ENCODE measurements around the gene C6orf47.

The C6orf47 gene

DNA sequence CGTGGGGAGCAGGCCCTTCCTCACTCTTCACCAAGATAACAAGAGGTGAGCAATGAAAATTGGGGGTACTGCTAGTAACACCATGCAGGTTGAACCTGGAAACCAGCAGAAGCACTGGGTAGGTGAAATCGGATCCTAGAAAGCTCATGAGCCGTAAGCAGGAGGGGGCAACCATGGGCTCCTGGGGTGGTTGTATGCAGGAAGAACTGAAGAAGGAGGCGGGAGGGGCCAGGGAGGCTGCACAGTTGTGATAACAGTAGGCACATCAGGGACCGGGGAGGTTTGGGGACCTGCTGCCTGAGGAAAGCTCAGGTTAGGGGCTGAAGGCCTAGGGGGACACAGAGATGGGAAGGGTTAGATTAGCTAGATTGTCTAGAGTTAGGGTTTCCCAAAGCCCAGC, 25.9 kb upstream of the C6orf47 start:
- H4K8ac ChIP-seq (ENCODE audit: low read depth, low read length): no peak overlapping the region
- no peaks in the 10 kb centered on the region for H3K27me3 ChIP-seq (ENCODE audit: insufficient read depth, low read length)
- H3K14ac ChIP-seq (ENCODE audit: low read length): no peak overlapping the region
- no peak overlapping the region for H3K27ac ChIP-seq (ENCODE audit: low read depth, low read length)
- peaks cover 13% of the 10 kb centered on the region for H3K79me1 ChIP-seq (ENCODE audit: low read length)
- no peak overlapping the region for H4K91ac ChIP-seq (ENCODE audit: low read depth, low read length)
- H3K9me3 ChIP-seq (ENCODE audit: insufficient read depth, low read depth, low read length): no peaks in the 10 kb centered on the region
- H3K4me2 ChIP-seq (ENCODE audit: low read length): no peak overlapping the region
- no peak overlapping the region for H3K4ac ChIP-seq (ENCODE audit: low read depth, low read length)
- H3K4me1 ChIP-seq (ENCODE audit: control insufficient read depth in 1 of 2, insufficient read depth in 2 of 2, low read length in 2 of 2): peaks cover 11 to 19% of the 10 kb centered on the region in 2 experiments
- no peak overlapping the region for H2BK120ac ChIP-seq (ENCODE audit: insufficient read depth, low read length, poor library complexity)
- H2AK5ac ChIP-seq (ENCODE audit: low read length): no peak overlapping the region
- no CpG with 5 or more reads among the region's 5 CpGs for WGBS (ENCODE audit: extremely low coverage, insufficient coverage, insufficient read length)
- H4K12ac ChIP-seq (ENCODE audit: low read depth, low read length): no peak overlapping the region
- DNase-seq: no peak
- H3K23ac ChIP-seq (ENCODE audit: low read length): no peak overlapping the region
- peaks cover 46% of the 10 kb centered on the region in 2 experiments for H3K36me3 ChIP-seq (ENCODE audit: control insufficient read depth in 1 of 2, insufficient read depth in 2 of 2, low read length in 2 of 2)
- H3K4me3 ChIP-seq (ENCODE audit: low read depth, low read length): no peak overlapping the region
- H3K18ac ChIP-seq (ENCODE audit: low read length): no peak overlapping the region
- no peak overlapping the region for H2BK5ac ChIP-seq (ENCODE audit: low read depth, low read length, poor library complexity)
- no peak overlapping the region for H3K9ac ChIP-seq (ENCODE audit: low read length)
- no peak overlapping the region for H2BK12ac ChIP-seq (ENCODE audit: low read length)
- H3K79me2 ChIP-seq (ENCODE audit: control insufficient read depth, insufficient read depth, low read length, poor library complexity): no peaks in the 10 kb centered on the region
- H2AFZ ChIP-seq (ENCODE audit: insufficient read depth, low read length, poor library complexity): no peak overlapping the region

DNA sequence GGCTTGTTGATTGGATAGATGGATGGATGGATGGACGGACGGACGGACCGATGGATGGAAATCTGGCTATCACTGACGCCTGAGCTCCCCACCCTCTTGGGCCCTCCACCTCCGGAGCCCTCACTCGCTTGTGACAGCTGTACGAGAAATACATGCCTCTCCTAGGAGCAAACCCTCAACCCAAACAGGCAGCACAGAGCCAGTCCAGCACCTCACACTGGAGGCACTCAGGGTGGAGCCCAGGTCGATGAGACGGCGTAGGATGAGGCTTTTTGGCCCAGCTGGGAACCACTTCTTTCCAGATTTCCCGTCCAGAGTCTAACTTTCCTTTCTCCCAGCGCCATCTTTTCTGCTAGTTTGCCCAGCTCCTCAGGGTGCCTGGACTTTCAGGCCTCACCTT, 23.0 kb upstream of the C6orf47 start:
- peak overlapping the region; percentile 71 for H2AK5ac ChIP-seq (ENCODE audit: low read length)
- peak overlapping the region; percentile 74 for H3K4me2 ChIP-seq (ENCODE audit: low read length)
- no peak overlapping the region for H4K8ac ChIP-seq (ENCODE audit: low read depth, low read length)
- H4K91ac ChIP-seq (ENCODE audit: low read depth, low read length): no peak overlapping the region
- H3K4me3 ChIP-seq (ENCODE audit: low read depth, low read length): no peak overlapping the region
- no peak overlapping the region for H2BK5ac ChIP-seq (ENCODE audit: low read depth, low read length, poor library complexity)
- H3K18ac ChIP-seq (ENCODE audit: low read length): no peak overlapping the region
- no peak overlapping the region for H2BK120ac ChIP-seq (ENCODE audit: insufficient read depth, low read length, poor library complexity)
- no CpG with 5 or more reads among the region's 13 CpGs for WGBS (ENCODE audit: extremely low coverage, insufficient coverage, insufficient read length)
- peak overlapping the region; percentile 28 for H2BK12ac ChIP-seq (ENCODE audit: low read length)
- peaks cover 3% of the 10 kb centered on the region for H3K79me1 ChIP-seq (ENCODE audit: low read length)
- H3K23ac ChIP-seq (ENCODE audit: low read length): no peak overlapping the region
- no peak overlapping the region for H2AFZ ChIP-seq (ENCODE audit: insufficient read depth, low read length, poor library complexity)
- peak overlapping the region; percentile 15 for H4K12ac ChIP-seq (ENCODE audit: low read depth, low read length)
- H3K36me3 ChIP-seq (ENCODE audit: control insufficient read depth in 1 of 2, insufficient read depth in 2 of 2, low read length in 2 of 2): peaks cover 26 to 30% of the 10 kb centered on the region in 2 experiments
- no peak for DNase-seq
- no peak overlapping the region for H3K14ac ChIP-seq (ENCODE audit: low read length)
- H3K27me3 ChIP-seq (ENCODE audit: insufficient read depth, low read length): no peaks in the 10 kb centered on the region
- H3K9me3 ChIP-seq (ENCODE audit: insufficient read depth, low read depth, low read length): no peaks in the 10 kb centered on the region
- peaks cover 3 to 10% of the 10 kb centered on the region in 2 experiments for H3K4me1 ChIP-seq (ENCODE audit: control insufficient read depth in 1 of 2, insufficient read depth in 2 of 2, low read length in 2 of 2)
- H3K9ac ChIP-seq (ENCODE audit: low read length): no peak overlapping the region
- H3K4ac ChIP-seq (ENCODE audit: low read depth, low read length): no peak overlapping the region
- H3K79me2 ChIP-seq (ENCODE audit: control insufficient read depth, insufficient read depth, low read length, poor library complexity): peaks cover 2% of the 10 kb centered on the region
- no peak overlapping the region for H3K27ac ChIP-seq (ENCODE audit: low read depth, low read length)

DNA sequence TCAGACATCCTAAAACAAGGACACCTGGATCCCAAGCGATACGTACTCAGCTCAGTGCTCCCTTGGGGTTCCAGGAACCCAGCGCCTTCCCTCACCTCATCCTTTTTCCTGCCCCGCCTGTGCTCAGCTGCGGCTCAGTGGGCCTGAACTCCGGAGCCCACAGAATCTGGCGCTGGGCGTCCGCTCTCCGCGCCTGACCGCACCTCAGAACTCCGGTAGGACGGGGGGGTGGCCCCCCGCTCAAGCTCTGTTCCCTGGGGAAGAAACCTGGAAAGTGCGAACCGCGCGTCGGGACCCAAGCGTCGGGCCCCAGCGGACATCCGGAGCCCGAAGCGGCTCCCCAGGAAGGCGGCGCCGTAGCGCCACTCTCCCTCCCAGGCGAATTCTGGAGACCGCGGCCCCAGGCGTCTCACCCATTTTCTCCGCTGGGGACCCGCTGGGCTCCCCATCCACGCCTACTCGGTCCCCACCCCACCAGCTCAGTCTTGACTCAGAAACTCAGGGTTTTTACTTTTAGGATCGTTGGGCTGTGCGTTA, 20.6 kb upstream of the C6orf47 start:
- H3K4me3 ChIP-seq (ENCODE audit: low read depth, low read length): peak overlapping the region; percentile 45
- H3K36me3 ChIP-seq (ENCODE audit: control insufficient read depth in 1 of 2, insufficient read depth in 2 of 2, low read length in 2 of 2): peaks cover 5 to 7% of the 10 kb centered on the region in 2 experiments
- peak overlapping the region; percentile 8 for H3K18ac ChIP-seq (ENCODE audit: low read length)
- H2BK5ac ChIP-seq (ENCODE audit: low read depth, low read length, poor library complexity): peak overlapping the region; percentile 11
- peak overlapping the region; percentile 70 for H4K91ac ChIP-seq (ENCODE audit: low read depth, low read length)
- H3K23ac ChIP-seq (ENCODE audit: low read length): no peak overlapping the region
- peak overlapping the region; percentile 76 for H4K12ac ChIP-seq (ENCODE audit: low read depth, low read length)
- peak overlapping the region; percentile 90 for H4K8ac ChIP-seq (ENCODE audit: low read depth, low read length)
- H2AFZ ChIP-seq (ENCODE audit: insufficient read depth, low read length, poor library complexity): peak overlapping the region; percentile 86
- peaks cover 2% of the 10 kb centered on the region for H3K79me2 ChIP-seq (ENCODE audit: control insufficient read depth, insufficient read depth, low read length, poor library complexity)
- peak in 1 of 2 donors; percentile 30 for DNase-seq
- H3K9ac ChIP-seq (ENCODE audit: low read length): no peak overlapping the region
- no peak overlapping the region for H2AK5ac ChIP-seq (ENCODE audit: low read length)
- H3K4ac ChIP-seq (ENCODE audit: low read depth, low read length): peak overlapping the region; percentile 9
- H2BK120ac ChIP-seq (ENCODE audit: insufficient read depth, low read length, poor library complexity): peak overlapping the region; percentile 77
- no peak overlapping the region for H3K27ac ChIP-seq (ENCODE audit: low read depth, low read length)
- H3K14ac ChIP-seq (ENCODE audit: low read length): peak overlapping the region; percentile 81
- H3K79me1 ChIP-seq (ENCODE audit: low read length): peaks cover 3% of the 10 kb centered on the region
- H3K27me3 ChIP-seq (ENCODE audit: insufficient read depth, low read length): no peaks in the 10 kb centered on the region
- WGBS (ENCODE audit: extremely low coverage, insufficient coverage, insufficient read length): no CpG with 5 or more reads among the region's 40 CpGs
- H3K9me3 ChIP-seq (ENCODE audit: insufficient read depth, low read depth, low read length): no peaks in the 10 kb centered on the region
- H3K4me1 ChIP-seq (ENCODE audit: control insufficient read depth in 1 of 2, insufficient read depth in 2 of 2, low read length in 2 of 2): peaks cover 3 to 10% of the 10 kb centered on the region in 2 experiments
- peak overlapping the region; percentile 3 for H2BK12ac ChIP-seq (ENCODE audit: low read length)
- peak overlapping the region; percentile 92 for H3K4me2 ChIP-seq (ENCODE audit: low read length)

DNA sequence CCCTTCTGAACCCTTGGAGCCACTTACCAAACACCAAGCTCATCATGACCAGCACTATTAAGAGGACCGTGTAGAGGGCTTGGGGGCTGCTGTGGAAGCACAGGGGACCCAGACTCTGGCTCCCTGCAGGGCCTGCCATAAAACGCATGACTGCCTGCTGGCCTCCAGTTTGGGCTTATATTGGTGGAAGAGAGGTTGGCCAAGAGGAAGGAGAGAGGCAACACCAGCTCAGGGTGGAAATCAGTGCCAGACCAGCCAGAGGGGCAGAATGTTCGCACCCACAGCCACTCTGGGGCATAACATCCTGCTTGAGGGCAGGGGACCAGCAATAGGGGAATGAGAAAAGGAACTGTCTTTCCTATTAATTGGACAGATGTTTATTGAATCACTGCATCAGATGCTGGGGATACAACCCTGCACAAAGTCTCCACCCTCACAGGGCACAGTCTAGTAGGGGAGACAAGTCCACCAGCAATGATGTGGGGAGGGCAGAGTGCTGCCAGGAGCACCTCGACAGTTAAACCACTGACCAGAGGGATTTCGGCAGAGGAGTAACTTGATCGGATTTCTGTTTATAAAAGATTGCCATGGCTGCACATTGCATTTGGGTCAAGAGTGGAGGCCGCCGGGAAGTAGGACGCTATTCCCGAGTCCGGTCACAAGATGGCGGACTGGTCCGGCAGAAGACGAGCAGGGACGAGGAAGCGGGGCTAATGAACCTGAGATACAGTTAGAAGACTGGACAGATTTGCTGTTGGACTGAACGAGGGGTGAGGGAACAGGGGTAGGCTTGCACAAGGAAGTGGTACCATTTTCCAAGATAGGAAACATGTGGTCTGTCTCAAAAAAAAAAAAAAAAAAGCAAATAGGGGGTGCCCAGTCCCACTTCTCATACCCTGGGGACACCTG, 19.9 kb upstream of the C6orf47 start, which contains the start of gene LY6G5C:
Gene LY6G5C (minus strand): TSS at position 842 of the 909 bp plus-strand sequence. CDS start 694 bp downstream, at position 148.
- H2BK120ac ChIP-seq (ENCODE audit: insufficient read depth, low read length, poor library complexity): peak within 1 kb of the TSS; percentile 77
- peak within 1 kb of the TSS; percentile 92 for H3K4me2 ChIP-seq (ENCODE audit: low read length)
- H3K9me3 ChIP-seq (ENCODE audit: insufficient read depth, low read depth, low read length): no peaks in the 10 kb centered on the region
- H3K14ac ChIP-seq (ENCODE audit: low read length): peak within 1 kb of the TSS; percentile 81
- H2AK5ac ChIP-seq (ENCODE audit: low read length): no peak within 1 kb of the TSS
- DNase-seq: peak; percentile 60 to 78
- H3K79me2 ChIP-seq (ENCODE audit: control insufficient read depth, insufficient read depth, low read length, poor library complexity): peaks cover 2% of the 10 kb centered on the region
- peak within 1 kb of the TSS; percentile 90 for H4K8ac ChIP-seq (ENCODE audit: low read depth, low read length)
- H3K4ac ChIP-seq (ENCODE audit: low read depth, low read length): peak within 1 kb of the TSS; percentile 9
- H3K27me3 ChIP-seq (ENCODE audit: insufficient read depth, low read length): no peaks in the 10 kb centered on the region
- H4K12ac ChIP-seq (ENCODE audit: low read depth, low read length): peak within 1 kb of the TSS; percentile 76
- H3K36me3 ChIP-seq (ENCODE audit: control insufficient read depth in 1 of 2, insufficient read depth in 2 of 2, low read length in 2 of 2): peaks cover 0 to 6% of the 10 kb centered on the region in 2 experiments
- peak within 1 kb of the TSS; percentile 8 for H3K18ac ChIP-seq (ENCODE audit: low read length)
- H3K27ac ChIP-seq (ENCODE audit: low read depth, low read length): no peak within 1 kb of the TSS
- peaks cover 3 to 10% of the 10 kb centered on the region in 2 experiments for H3K4me1 ChIP-seq (ENCODE audit: control insufficient read depth in 1 of 2, insufficient read depth in 2 of 2, low read length in 2 of 2)
- peak within 1 kb of the TSS; percentile 11 for H2BK5ac ChIP-seq (ENCODE audit: low read depth, low read length, poor library complexity)
- peak within 1 kb of the TSS; percentile 70 for H4K91ac ChIP-seq (ENCODE audit: low read depth, low read length)
- H3K79me1 ChIP-seq (ENCODE audit: low read length): peaks cover 3% of the 10 kb centered on the region
- peak within 1 kb of the TSS; percentile 86 for H2AFZ ChIP-seq (ENCODE audit: insufficient read depth, low read length, poor library complexity)
- peak within 1 kb of the TSS; percentile 3 for H2BK12ac ChIP-seq (ENCODE audit: low read length)
- no peak within 1 kb of the TSS for H3K9ac ChIP-seq (ENCODE audit: low read length)
- WGBS (ENCODE audit: extremely low coverage, insufficient coverage, insufficient read length): no CpG with 5 or more reads among the region's 17 CpGs
- peak within 1 kb of the TSS; percentile 45 for H3K4me3 ChIP-seq (ENCODE audit: low read depth, low read length)
- no peak within 1 kb of the TSS for H3K23ac ChIP-seq (ENCODE audit: low read length)
